Measurements from ENCODE around the gene LRPPRC. TPM values are rescaled to one million over a fixed set of nuclear protein-coding genes. Genes with fewer than 3 reads are reported as not detected.

Gene LRPPRC
- total RNA-seq, 4 donors from 2014 or later = 47.1 to 66.7 (median 55.6) TPM

GRCh38 chr2:43854671-43855070 is 141.1 kb downstream of the LRPPRC start:
- TF ChIP-seq CTCF (IDR thresholded peaks at IDR 0.05; ENCODE audit: low read depth) = no peak

- no peak for TF ChIP-seq CTCF (IDR thresholded peaks at IDR 0.05; ENCODE audit: low read depth)
Observed at GRCh38 chr2:43853141-43854081, 142.4 kb downstream of the LRPPRC start.

- TF ChIP-seq CTCF (IDR thresholded peaks at IDR 0.05; ENCODE audit: low read depth) = no peak
Observed at GRCh38 chr2:43852196-43852730, 143.5 kb downstream of the LRPPRC start.

- no peak for TF ChIP-seq CTCF (IDR thresholded peaks at IDR 0.05; ENCODE audit: low read depth)
Observed at GRCh38 chr2:43851011-43851980, 144.5 kb downstream of the LRPPRC start.

- no peak for TF ChIP-seq CTCF (IDR thresholded peaks at IDR 0.05; ENCODE audit: low read depth)
Observed at GRCh38 chr2:43848214-43848613, 147.6 kb downstream of the LRPPRC start.

- TF ChIP-seq CTCF (IDR thresholded peaks at IDR 0.05; ENCODE audit: low read depth) = no peak
Observed at GRCh38 chr2:43846140-43846793, 149.5 kb downstream of the LRPPRC start.
